H1 (cell line): Measurements from ENCODE around the gene RLBP1. TPM values are rescaled to one million over a fixed set of nuclear protein-coding genes. Genes with fewer than 3 reads are reported as not detected.

Experiments
- CTCF ChIA-PET: fragments of 300-600 bp; sonication (Branson Sonifier 250); formaldehyde crosslinking; loops from one replicate; lab custom pipeline; 2021; ENCODE audit not compliant: partially characterized antibody; lab: Charles Lee
- POLR2A ChIA-PET: fragments of 300-600 bp; sonication (Branson Sonifier 250); formaldehyde crosslinking; loops from one replicate; lab custom pipeline; 2021; ENCODE audit warnings: inconsistent platforms; ENCODE audit not compliant: partially characterized antibody; lab: Charles Lee
- DNase-seq, 2 experiments: peaks; one replicate each; pipeline versions ENCODE4 v3.0.0 to v3.0.0-alpha.2; 2010 to 2022; ENCODE audit warnings: low spot score in 2 of 2, low read depth in 1 of 2, mixed read lengths in 1 of 2
- FAIRE-seq: peaks from 2 replicates; lab custom pipeline; 2011; peaks lifted over from hg19 to GRCh38; lab: Jason Lieb, UNC
- H2AFZ ChIP-seq: 2 replicates; pipeline ENCODE4 v1.8.1; 2012; ENCODE audit warnings: low read length, inconsistent platforms
- H2AK5ac ChIP-seq: 2 replicates; pipeline ENCODE4 v1.6.1; 2013; ENCODE audit warnings: low read depth, low read length
- H2BK120ac ChIP-seq: replicated peaks from 2 replicates; pipeline ENCODE3; 2013; ENCODE audit warnings: low read depth, low read length, inconsistent platforms
- H2BK12ac ChIP-seq: 2 replicates; pipeline ENCODE4 v1.6.1; 2013; ENCODE audit warnings: low read depth, low read length
- H2BK15ac ChIP-seq: 2 replicates; pipeline ENCODE4 v1.6.1; 2013; ENCODE audit warnings: low read length
- H2BK20ac ChIP-seq: 2 replicates; pipeline ENCODE4 v1.6.1; 2013; ENCODE audit warnings: low read length
- H2BK5ac ChIP-seq: 2 replicates; pipeline ENCODE4 v1.6.1; 2013; ENCODE audit warnings: low read depth, low read length
- H3K14ac ChIP-seq: 2 replicates; pipeline ENCODE4 v1.6.1; 2013; ENCODE audit warnings: inconsistent platforms; ENCODE audit not compliant: insufficient read length
- H3K18ac ChIP-seq: 2 replicates; pipeline ENCODE4 v1.6.1; 2013; ENCODE audit warnings: low read length; ENCODE audit errors: extremely low read depth
- H3K23ac ChIP-seq: 2 replicates; pipeline ENCODE4 v1.6.1; 2013; ENCODE audit warnings: inconsistent platforms; ENCODE audit not compliant: insufficient read length
- H3K23me2 ChIP-seq: 2 replicates; pipeline ENCODE4 v1.6.1; 2013; ENCODE audit warnings: low read depth, low read length
- H3K27ac ChIP-seq: 2 replicates; pipeline ENCODE4 v1.6.1; 2011; ENCODE audit warnings: low read depth, low read length, inconsistent platforms
- H3K27me3 ChIP-seq, 4 experiments: replicated peaks in 1 of 4; 1 replicate in 1 of 4; 2 replicates in 3 of 4; pipeline versions ENCODE4 v1.6.1 to v1.8.1; 2011 to 2013; ENCODE audit warnings: low read length in 3 of 4, mild to moderate bottlenecking in 3 of 4, inconsistent platforms in 2 of 4, mixed read lengths in 2 of 4, moderate library complexity in 1 of 4; ENCODE audit not compliant: control insufficient read depth in 3 of 4, insufficient read depth in 3 of 4; ENCODE audit errors: extremely low read depth in 1 of 4
- H3K36me3 ChIP-seq, 4 experiments: 2 replicates each; pipeline versions ENCODE4 v1.6.1 to v1.8.1; 2011 to 2013; ENCODE audit warnings: mild to moderate bottlenecking in 4 of 4, low read length in 3 of 4, moderate library complexity in 2 of 4, control low read depth in 1 of 4, inconsistent platforms in 1 of 4; ENCODE audit not compliant: insufficient read depth in 4 of 4, control insufficient read depth in 2 of 4
- H3K4ac ChIP-seq: replicated peaks from 2 replicates; pipeline ENCODE3; 2013; ENCODE audit warnings: low read length, low read depth, mixed read lengths, inconsistent platforms; ENCODE audit not compliant: insufficient read length
- H3K4me1 ChIP-seq, 4 experiments: replicated peaks in 1 of 4; 1 replicate in 1 of 4; 2 replicates in 3 of 4; pipeline versions ENCODE4 v1.6.1 to v1.8.1; 2011 to 2013; ENCODE audit warnings: low read length in 3 of 4, inconsistent platforms in 2 of 4, mixed read lengths in 1 of 4; ENCODE audit not compliant: insufficient read depth in 4 of 4, control insufficient read depth in 3 of 4
- H3K4me2 ChIP-seq, 2 experiments: 2 replicates each; pipeline versions ENCODE4 v1.6.1 to v1.8.1; 2011 to 2013; ENCODE audit warnings: low read depth in 2 of 2, low read length in 2 of 2, control low read depth in 1 of 2, inconsistent platforms in 1 of 2, mild to moderate bottlenecking in 1 of 2; ENCODE audit not compliant: insufficient read depth in 1 of 2
- H3K4me3 ChIP-seq, 4 experiments: fragments of 200-600, 300-600 bp in 1 of 4; sonication (generic), shearing (Covaris generic), sonication (Bioruptor Twin) in 1 of 4; 2 replicates each; pipeline versions ENCODE4 v1.5.1 to v1.8.1; 2011 to 2016; ENCODE audit warnings: low read length in 4 of 4, low read depth in 3 of 4, control low read depth in 2 of 4, inconsistent platforms in 2 of 4, mild to moderate bottlenecking in 2 of 4, mixed read lengths in 1 of 4, moderate library complexity in 1 of 4; ENCODE audit not compliant: insufficient read depth in 2 of 4; ENCODE audit errors: extremely low read depth in 1 of 4
- H3K56ac ChIP-seq: replicated peaks from 2 replicates; pipeline ENCODE3; 2013; ENCODE audit warnings: low read depth, mild to moderate bottlenecking, mixed read lengths, low read length, inconsistent platforms; ENCODE audit not compliant: insufficient read length
- H3K79me1 ChIP-seq: 2 replicates; pipeline ENCODE4 v1.6.1; 2013; ENCODE audit warnings: low read depth, low read length, control low read depth
- H3K79me2 ChIP-seq, 2 experiments: 2 replicates each; pipeline versions ENCODE4 v1.6.1 to v1.8.1; 2012 to 2013; ENCODE audit warnings: low read length in 2 of 2, mild to moderate bottlenecking in 2 of 2, inconsistent platforms in 1 of 2; ENCODE audit not compliant: insufficient read depth in 2 of 2, control insufficient read depth in 1 of 2
- H3K9ac ChIP-seq, 4 experiments: replicated peaks in 1 of 4; 1 replicate in 1 of 4; 2 replicates in 3 of 4; pipeline versions ENCODE4 v1.6.1 to v1.8.1; 2011 to 2013; ENCODE audit warnings: low read depth in 3 of 4, low read length in 3 of 4, control low read depth in 2 of 4, mild to moderate bottlenecking in 2 of 4, moderate library complexity in 2 of 4, inconsistent platforms in 1 of 4; ENCODE audit errors: extremely low read depth in 1 of 4
- H3K9me3 ChIP-seq, 2 experiments: 2 replicates each; pipeline versions ENCODE4 v1.6.1 to v1.8.1; 2012 to 2013; ENCODE audit warnings: mild to moderate bottlenecking in 2 of 2, moderate library complexity in 2 of 2, control low read depth in 1 of 2, inconsistent platforms in 1 of 2, low read depth in 1 of 2, low read length in 1 of 2, mixed read lengths in 1 of 2; ENCODE audit not compliant: insufficient read depth in 2 of 2
- H4K20me1 ChIP-seq, 2 experiments: replicated peaks in 1 of 2; 2 replicates each; pipeline versions ENCODE3 to v1.8.1; 2011 to 2013; ENCODE audit warnings: inconsistent platforms in 2 of 2, low read length in 2 of 2, mild to moderate bottlenecking in 1 of 2; ENCODE audit not compliant: insufficient read depth in 2 of 2, control insufficient read depth in 1 of 2
- H4K5ac ChIP-seq: 2 replicates; pipeline ENCODE4 v1.6.1; 2013; ENCODE audit warnings: low read length, low read depth, mixed read lengths, inconsistent platforms; ENCODE audit not compliant: insufficient read length
- H4K8ac ChIP-seq: 2 replicates; pipeline ENCODE4 v1.8.0; 2013; ENCODE audit warnings: mild to moderate bottlenecking, moderate library complexity, low read length, inconsistent platforms; ENCODE audit not compliant: insufficient read depth; ENCODE audit errors: extremely low read depth
- H4K91ac ChIP-seq: replicated peaks from 2 replicates; pipeline ENCODE3; 2013; ENCODE audit warnings: low read length, mixed read lengths, inconsistent platforms; ENCODE audit not compliant: insufficient read length
- CTCF ChIP-seq, 3 experiments: IDR thresholded peaks; 1 replicate in 2 of 3; 2 replicates in 1 of 3; pipeline versions ENCODE4 v1.5.1 to v1.6.1; 2011; ENCODE audit warnings: low read length in 3 of 3, mild to moderate bottlenecking in 3 of 3, inconsistent platforms in 2 of 3, low read depth in 1 of 3, moderate library complexity in 1 of 3; ENCODE audit not compliant: insufficient read depth in 1 of 3; ENCODE audit errors: control extremely low read depth in 1 of 3
- EGR1 ChIP-seq: IDR thresholded peaks from 2 replicates; pipeline ENCODE4 v1.6.1; 2011; ENCODE audit warnings: low read depth, low read length, borderline replicate concordance
- JUN ChIP-seq: IDR thresholded peaks from 2 replicates; pipeline ENCODE4 v1.6.1; 2011; ENCODE audit warnings: low read depth, mild to moderate bottlenecking, improper control_type of control experiment, low read length
- NANOG ChIP-seq: IDR thresholded peaks from 2 replicates; pipeline ENCODE4 v1.6.1; 2011; ENCODE audit warnings: low read length, low read depth, mild to moderate bottlenecking, inconsistent platforms; ENCODE audit not compliant: insufficient read depth, poor library complexity, severe bottlenecking
- RBBP5 ChIP-seq: IDR thresholded peaks from 2 replicates; pipeline ENCODE4 v1.7.1; 2012; ENCODE audit warnings: low read depth, mild to moderate bottlenecking, inconsistent platforms, low read length, moderate library complexity, borderline replicate concordance
- SP1 ChIP-seq: IDR thresholded peaks from 2 replicates; pipeline ENCODE4 v1.6.1; 2011; ENCODE audit warnings: low read depth, low read length
- TBP ChIP-seq: IDR thresholded peaks from 2 replicates; pipeline ENCODE4 v1.6.1; 2011; ENCODE audit warnings: low read depth, low read length, improper control_type of control experiment
- TCF12 ChIP-seq: IDR thresholded peaks from 2 replicates; pipeline ENCODE4 v1.6.1; 2011; ENCODE audit warnings: low read depth, mild to moderate bottlenecking, low read length
- WGBS, 2 experiments: shearing (Covaris generic) in 1 of 2; methylation state at CpG; one replicate each; pipeline versions ENCODE4 v1.1.6 to v1.1.7; 2013 to 2015; ENCODE audit warnings: low lambda C conversion rate in 2 of 2, mixed read lengths in 2 of 2, inconsistent platforms in 1 of 2, low coverage in 1 of 2, missing lambda C conversion rate in 1 of 2; ENCODE audit not compliant: insufficient replicate concordance in 2 of 2, insufficient coverage in 1 of 2, insufficient read length in 1 of 2; ENCODE audit errors: extremely low coverage in 1 of 2, missing lambda C conversion rate in 1 of 2; 5-methylcytosine and 5-hydroxymethylcytosine counted together
- polyA plus RNA-seq, 7 experiments: library from polyadenylated mRNA; depleted of rRNA in 3 of 7; stranded (reverse) in 5 of 7; unstranded in 2 of 7; fragments of >200 nt in 5 of 7; fragments of 200-250 nt in 2 of 7; gene quantifications; 1 replicate in 5 of 7; 2 replicates in 1 of 7; 4 replicates in 1 of 7; pipeline versions ENCODE4 v1.2.1 to v1.2.3, GENCODE V29; 2011 to 2013; ENCODE audit warnings: missing spikeins in 2 of 7, mixed read lengths in 2 of 7
- total RNA-seq: library from RNA; stranded (reverse); fragmentation: NEBNext Ultra II Directional; extraction: Animal tissue kit (Norgen Biotek cat#: 25700); gene quantifications from 2 replicates; pipeline ENCODE4 v1.2.1, GENCODE V29; 2021

RLBP1 gene
- total and polyA plus RNA-seq, 2 of the 8 experiments (the other 6 are each of a cell fraction or from before 2014, with no cell fraction given) = 0.05 TPM; not detected in 1

- POLR2A ChIA-PET = interaction anchor here (0.5 to 1.4 kb wide), 4 partner anchors 12 to 276 kb away, joined by 3 to 6 read pairs (median 4); partner anchors contain the start of gene HAPLN3
- no peaks in the 10 kb centered on the region for H3K9me3 ChIP-seq
- no peak for TF ChIP-seq RBBP5
- TF ChIP-seq TBP = no peak
- TF ChIP-seq JUN = no peak
- 0 out of 2 replicates have a peak, but pooled peaks have one; percentile 29 for TF ChIP-seq TCF12
- TF ChIP-seq CTCF (IDR thresholded peaks at IDR 0.05; ENCODE audit: control extremely low read depth in 1 of 3, insufficient read depth in 1 of 3, low read depth in 1 of 3, low read length in 3 of 3) = peak; percentile 32 to 87 (median 84)
- TF ChIP-seq EGR1 = peak; percentile 34; the same call in 1 of the 2 replicates
- TF ChIP-seq NANOG = no peak
- no peak for TF ChIP-seq SP1
Measured at GRCh38 chr15:89171136-89172072, 50.0 kb downstream of the RLBP1 start.

More at GRCh38 chr15:89171136-89172072, 50.0 kb downstream of the RLBP1 start:
- Histone ChIP-seq H3K9ac (no peak overlapping the region), H3K27me3 (no peaks in the 10 kb centered on the region), H2BK12ac (no peak overlapping the region), H4K91ac (no peak overlapping the region), H2BK5ac (no peak overlapping the region), H2BK120ac (no peak overlapping the region), H3K18ac (no peak overlapping the region), H3K36me3 (peaks cover 0 to 3% (median 0%) of the 10 kb centered on the region in 4 experiments; a peak in 1 of 8 replicates), H2AK5ac (no peak overlapping the region), H3K4me3 (no peak overlapping the region), H3K23me2 (no peaks in the 10 kb centered on the region; the same call in 1 of the 2 replicates), H3K23ac (no peak overlapping the region), H3K56ac (no peak overlapping the region), H3K14ac (no peak overlapping the region), H2BK15ac (no peak overlapping the region), H2AFZ (no peak overlapping the region), H3K27ac (no peak overlapping the region), H3K4me1 (peaks cover 0 to 5% (median 1%) of the 10 kb centered on the region in 4 experiments; a peak in 2 of 7 replicates), H3K79me1 (no peaks in the 10 kb centered on the region), H3K4ac (no peak overlapping the region), H4K20me1 (no peaks in the 10 kb centered on the region), H2BK20ac (no peak overlapping the region), H4K8ac (no peak overlapping the region), H3K79me2 (no peaks in the 10 kb centered on the region), H3K4me2 (no peak overlapping the region), H4K5ac (no peak overlapping the region)
- DNase-seq (peak; percentile 44 to 93), FAIRE-seq (peak; percentile 78)
- WGBS, 2 experiments = 46% methylated on average over 12 of the region's 12 CpGs; no CpG with 5 or more reads in 1 of the 2 experiments
- CTCF ChIA-PET = interaction anchor here (0.7 to 10.5 kb wide), 61 partner anchors 9 to 332 kb away, joined by 3 to 198 read pairs (median 5); partner anchors contain the start of genes ABHD2 and HAPLN3
